Left renal cortex interstitium (tissue), 4 donors: ENCODE data around the gene LTBP3. TPM values are rescaled to one million over a fixed set of nuclear protein-coding genes. Genes with fewer than 3 reads are reported as not detected.

Source experiments
- DNase-seq, 4 donors: peaks; one replicate each; pipeline ENCODE4 v3.0.0-alpha.2; 2013; ENCODE audit warnings: low read depth in 4 of 4, low spot score in 2 of 4, missing footprints in 1 of 4
- polyA plus RNA-seq, 4 donors: library from polyadenylated mRNA; unstranded; fragments of 120-200 nt; gene quantifications; one replicate each; pipeline ENCODE4 v1.2.1, GENCODE V29; 2013; ENCODE audit not compliant: insufficient read length in 4 of 4

Gene LTBP3
- polyA plus RNA-seq, 4 donors: 93.0 to 182 (median 140) TPM

- no peak for DNase-seq
Observed at GRCh38 chr11:65555693-65556231, 2.4 kb downstream of the LTBP3 start.

- DNase-seq: no peak
Observed at GRCh38 chr11:65554842-65555430, 3.2 kb downstream of the LTBP3 start.

GRCh38 chr11:65554057-65554818 lies 3.9 kb downstream of the LTBP3 start:
- no peak for DNase-seq

- DNase-seq: no peak
Observed at GRCh38 chr11:65553301-65554001, 4.7 kb downstream of the LTBP3 start.

GRCh38 chr11:65552388-65552951 lies 5.7 kb downstream of the LTBP3 start:
- DNase-seq: no peak

- no peak for DNase-seq
Observed at GRCh38 chr11:65551572-65552387, 6.4 kb downstream of the LTBP3 start.

- no peak for DNase-seq
Observed at GRCh38 chr11:65549096-65549495, 9.1 kb downstream of the LTBP3 start.

GRCh38 chr11:65548395-65548794 lies 9.8 kb downstream of the LTBP3 start:
- DNase-seq: no peak

- DNase-seq: no peak
Observed at GRCh38 chr11:65547446-65548125, 10.6 kb downstream of the LTBP3 start.

- no peak for DNase-seq
Observed at GRCh38 chr11:65546217-65546958, 11.8 kb downstream of the LTBP3 start.

GRCh38 chr11:65545853-65546216 lies 12.3 kb downstream of the LTBP3 start:
- no peak for DNase-seq

GRCh38 chr11:65542738-65543390 lies 15.3 kb downstream of the LTBP3 start:
- no peak for DNase-seq

- DNase-seq: no peak
Observed at GRCh38 chr11:65541093-65541982, 16.8 kb downstream of the LTBP3 start.

GRCh38 chr11:65540290-65541092 lies 17.7 kb downstream of the LTBP3 start:
- DNase-seq: no peak

- DNase-seq: no peak
Observed at GRCh38 chr11:65539744-65540289, 18.3 kb downstream of the LTBP3 start.

- no peak for DNase-seq
Observed at GRCh38 chr11:65538915-65539743, 19.0 kb downstream of the LTBP3 start.
